H9 (cell line): ENCODE data around the gene NUP43. TPM values are rescaled to one million over a fixed set of nuclear protein-coding genes. Genes with fewer than 3 reads are reported as not detected.

ENCODE experiments used
- DNase-seq: peaks from one replicate; pipeline ENCODE4 v3.0.0-alpha.2; 2017
- H2AFZ ChIP-seq: one replicate; pipeline ENCODE4 v1.6.1; 2013; ENCODE audit warnings: mild to moderate bottlenecking, low read length, control low read depth, moderate library complexity
- H2AK5ac ChIP-seq: 2 replicates; pipeline ENCODE4 v1.6.1; 2013; ENCODE audit warnings: low read length, control low read depth, mixed read lengths; ENCODE audit not compliant: insufficient read length
- H2BK120ac ChIP-seq: one replicate; pipeline ENCODE4 v1.6.1; 2013; ENCODE audit warnings: low read depth, mild to moderate bottlenecking, low read length, control low read depth, inconsistent platforms; ENCODE audit not compliant: poor library complexity, severe bottlenecking
- H2BK12ac ChIP-seq: 2 replicates; pipeline ENCODE4 v1.6.1; 2013; ENCODE audit warnings: low read length, control low read depth, mixed read lengths, low read depth; ENCODE audit not compliant: insufficient read length
- H2BK15ac ChIP-seq: 2 replicates; pipeline ENCODE4 v1.6.1; 2013; ENCODE audit warnings: low read depth, low read length, control low read depth
- H2BK20ac ChIP-seq: one replicate; pipeline ENCODE4 v1.6.1; 2013; ENCODE audit warnings: low read depth, mild to moderate bottlenecking, low read length, control low read depth, inconsistent platforms; ENCODE audit not compliant: poor library complexity, severe bottlenecking
- H2BK5ac ChIP-seq: 2 replicates; pipeline ENCODE4 v1.6.1; 2013; ENCODE audit warnings: low read length, control low read depth, mixed read lengths; ENCODE audit not compliant: insufficient read length
- H3K14ac ChIP-seq: 2 replicates; pipeline ENCODE4 v1.6.1; 2013; ENCODE audit warnings: low read length, control low read depth; ENCODE audit not compliant: insufficient read depth
- H3K18ac ChIP-seq: 2 replicates; pipeline ENCODE4 v1.6.1; 2013; ENCODE audit warnings: low read depth, mild to moderate bottlenecking, mixed read lengths, low read length, control low read depth; ENCODE audit not compliant: insufficient read length
- H3K23ac ChIP-seq: 2 replicates; pipeline ENCODE4 v1.6.1; 2013; ENCODE audit warnings: low read length, control low read depth, mixed read lengths, low read depth; ENCODE audit not compliant: insufficient read length
- H3K23me2 ChIP-seq: 2 replicates; pipeline ENCODE4 v1.6.1; 2013; ENCODE audit warnings: low read depth, mild to moderate bottlenecking, mixed read lengths, low read length, control low read depth; ENCODE audit not compliant: insufficient read length, poor library complexity, severe bottlenecking
- H3K27ac ChIP-seq: 2 replicates; pipeline ENCODE4 v1.5.1; 2013; ENCODE audit warnings: low read length, control low read depth, mixed read lengths, low read depth; ENCODE audit not compliant: insufficient read length
- H3K27me3 ChIP-seq: 2 replicates; pipeline ENCODE4 v1.6.1; 2013; ENCODE audit warnings: low read length, control low read depth, inconsistent platforms; ENCODE audit not compliant: insufficient read depth
- H3K4ac ChIP-seq: 2 replicates; pipeline ENCODE4 v1.6.1; 2013; ENCODE audit warnings: low read depth, mild to moderate bottlenecking, control low read depth, inconsistent platforms, low read length, moderate library complexity
- H3K4me1 ChIP-seq: 2 replicates; pipeline ENCODE4 v1.6.1; 2013; ENCODE audit warnings: low read length, control low read depth, inconsistent platforms; ENCODE audit not compliant: insufficient read depth
- H3K4me2 ChIP-seq: 2 replicates; pipeline ENCODE4 v1.6.1; 2013; ENCODE audit warnings: low read length, control low read depth, mixed read lengths; ENCODE audit not compliant: insufficient read length, insufficient read depth
- H3K56ac ChIP-seq: 2 replicates; pipeline ENCODE4 v1.6.1; 2013; ENCODE audit warnings: low read depth, mild to moderate bottlenecking, mixed read lengths, low read length, control low read depth; ENCODE audit not compliant: insufficient read length
- H3K79me1 ChIP-seq: 2 replicates; pipeline ENCODE4 v1.6.1; 2013; ENCODE audit warnings: low read depth, mild to moderate bottlenecking, moderate library complexity, low read length, control low read depth, inconsistent platforms; ENCODE audit not compliant: insufficient read depth, poor library complexity, severe bottlenecking
- H3K79me2 ChIP-seq: 2 replicates; pipeline ENCODE4 v1.6.1; 2013; ENCODE audit warnings: low read length, control low read depth, inconsistent platforms; ENCODE audit not compliant: insufficient read depth
- H3K9ac ChIP-seq: 2 replicates; pipeline ENCODE4 v1.6.1; 2013; ENCODE audit warnings: low read length, control low read depth, mixed read lengths; ENCODE audit not compliant: insufficient read length; ENCODE audit errors: extremely low read depth
- H3K9me3 ChIP-seq: one replicate; pipeline ENCODE4 v1.6.1; 2013; ENCODE audit warnings: low read depth, low read length, inconsistent platforms; ENCODE audit not compliant: control insufficient read depth
- H3T11ph ChIP-seq: one replicate; pipeline ENCODE4 v1.6.1; 2013; ENCODE audit warnings: mild to moderate bottlenecking, low read length, control low read depth, inconsistent platforms
- H4K20me1 ChIP-seq: one replicate; pipeline ENCODE4 v1.6.1; 2013; ENCODE audit not compliant: control insufficient read depth, insufficient read length, insufficient read depth
- H4K5ac ChIP-seq: 2 replicates; pipeline ENCODE4 v1.6.1; 2013; ENCODE audit warnings: low read depth, mild to moderate bottlenecking, mixed read lengths, low read length, control low read depth; ENCODE audit not compliant: insufficient read length
- H4K8ac ChIP-seq: replicated peaks from 2 replicates; pipeline ENCODE4 v1.6.1; 2013; ENCODE audit warnings: low read length, control low read depth, mixed read lengths, low read depth; ENCODE audit not compliant: insufficient read length
- H4K91ac ChIP-seq: 2 replicates; pipeline ENCODE4 v1.6.1; 2013; ENCODE audit warnings: low read depth, mild to moderate bottlenecking, moderate library complexity, mixed read lengths, low read length, control low read depth; ENCODE audit not compliant: insufficient read length
- H3K27ac Mint-ChIP-seq, 3 experiments: 2 replicates in 2 of 3; 3 replicates in 1 of 3; pipeline ENCODE4 v1.8.0; 2020 to 2021; ENCODE audit warnings: mixed read lengths in 3 of 3, mild to moderate bottlenecking in 1 of 3, moderate library complexity in 1 of 3
- H3K27me3 Mint-ChIP-seq: 2 replicates; pipeline ENCODE4 v1.8.0; 2021; ENCODE audit warnings: low read depth, mild to moderate bottlenecking, moderate library complexity, mixed read lengths
- H3K36me3 Mint-ChIP-seq, 3 experiments: 2 replicates in 2 of 3; 3 replicates in 1 of 3; pipeline ENCODE4 v1.8.0; 2020 to 2021; ENCODE audit warnings: low read depth in 3 of 3, mixed read lengths in 3 of 3; ENCODE audit not compliant: insufficient read depth in 1 of 3
- H3K4me1 Mint-ChIP-seq, 2 experiments: 2 replicates each; pipeline ENCODE4 v1.8.0; 2020; ENCODE audit warnings: mixed read lengths in 2 of 2
- H3K4me3 Mint-ChIP-seq, 2 experiments: 2 replicates in 1 of 2; 3 replicates in 1 of 2; pipeline ENCODE4 v1.8.0; 2020 to 2021; ENCODE audit warnings: mild to moderate bottlenecking in 2 of 2, mixed read lengths in 2 of 2, moderate library complexity in 1 of 2
- H3K9me3 Mint-ChIP-seq, 2 experiments: 2 replicates in 1 of 2; 3 replicates in 1 of 2; pipeline ENCODE4 v1.8.0; 2020; ENCODE audit warnings: mild to moderate bottlenecking in 2 of 2, mixed read lengths in 2 of 2, moderate library complexity in 1 of 2
- WGBS: extraction: QIAGEN DNeasy Blood & Tissue Kit; methylation state at CpG from one replicate; pipeline ENCODE4 v1.1.7; 2013; ENCODE audit warnings: missing lambda C conversion rate, low lambda C conversion rate, mixed read lengths; ENCODE audit not compliant: insufficient read length; ENCODE audit errors: extremely low coverage; 5-methylcytosine and 5-hydroxymethylcytosine counted together
- total RNA-seq: library from RNA; stranded (reverse); gene quantifications from 2 replicates; pipeline ENCODE4 v1.2.1, GENCODE V29; 2021
- TF ChIP-seq, protein P1 (sequence below): fragments of 200-600 bp; sonication (generic); conservative IDR thresholded peaks from 3 replicates; pipeline ENCODE4 v1.8.0; 2021; ENCODE audit warnings: antibody characterized with exemption, mild to moderate bottlenecking

NUP43 gene
- total RNA-seq, 1 experiment from 2014 or later: 92.1 TPM

GRCh38 chr6:149691201-149691600 is 55.1 kb downstream of the NUP43 start:
- H4K20me1 ChIP-seq: no peaks in the 10 kb centered on the region
- H2BK5ac ChIP-seq: no peak overlapping the region
- TF ChIP-seq, protein P1, sequence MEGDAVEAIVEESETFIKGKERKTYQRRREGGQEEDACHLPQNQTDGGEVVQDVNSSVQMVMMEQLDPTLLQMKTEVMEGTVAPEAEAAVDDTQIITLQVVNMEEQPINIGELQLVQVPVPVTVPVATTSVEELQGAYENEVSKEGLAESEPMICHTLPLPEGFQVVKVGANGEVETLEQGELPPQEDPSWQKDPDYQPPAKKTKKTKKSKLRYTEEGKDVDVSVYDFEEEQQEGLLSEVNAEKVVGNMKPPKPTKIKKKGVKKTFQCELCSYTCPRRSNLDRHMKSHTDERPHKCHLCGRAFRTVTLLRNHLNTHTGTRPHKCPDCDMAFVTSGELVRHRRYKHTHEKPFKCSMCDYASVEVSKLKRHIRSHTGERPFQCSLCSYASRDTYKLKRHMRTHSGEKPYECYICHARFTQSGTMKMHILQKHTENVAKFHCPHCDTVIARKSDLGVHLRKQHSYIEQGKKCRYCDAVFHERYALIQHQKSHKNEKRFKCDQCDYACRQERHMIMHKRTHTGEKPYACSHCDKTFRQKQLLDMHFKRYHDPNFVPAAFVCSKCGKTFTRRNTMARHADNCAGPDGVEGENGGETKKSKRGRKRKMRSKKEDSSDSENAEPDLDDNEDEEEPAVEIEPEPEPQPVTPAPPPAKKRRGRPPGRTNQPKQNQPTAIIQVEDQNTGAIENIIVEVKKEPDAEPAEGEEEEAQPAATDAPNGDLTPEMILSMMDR: no peak
- no peaks in the 10 kb centered on the region for H3K27me3 ChIP-seq
- H3K9me3 ChIP-seq: no peaks in the 10 kb centered on the region
- no peak overlapping the region for H3K23ac ChIP-seq
- H4K5ac ChIP-seq: no peak overlapping the region
- H2BK15ac ChIP-seq: no peak overlapping the region
- H2BK12ac ChIP-seq: no peak overlapping the region
- Mint-ChIP-seq H3K36me3 (peaks cover 21 to 56% (median 44%) of the 10 kb centered on the region in 3 experiments), H3K4me3 (no peak overlapping the region), H3K4me1 (no peaks in the 10 kb centered on the region), H3K9me3 (no peaks in the 10 kb centered on the region), H3K27me3 (no peaks in the 10 kb centered on the region), H3K27ac (no peak overlapping the region)
- H4K91ac ChIP-seq: no peak overlapping the region
- H3K4me1 ChIP-seq: no peaks in the 10 kb centered on the region
- H3K79me1 ChIP-seq: no peaks in the 10 kb centered on the region
- H3K9ac ChIP-seq: no peak overlapping the region
- H3K18ac ChIP-seq: no peak overlapping the region
- no peak overlapping the region for H3T11ph ChIP-seq
- no peak overlapping the region for H2BK20ac ChIP-seq
- H3K23me2 ChIP-seq: no peaks in the 10 kb centered on the region
- no peak overlapping the region for H2AK5ac ChIP-seq
- no peak overlapping the region for H2BK120ac ChIP-seq
- H3K79me2 ChIP-seq: no peaks in the 10 kb centered on the region; the same call in 1 of the 2 replicates
- no peak overlapping the region for H3K14ac ChIP-seq
- H3K4me2 ChIP-seq: no peak overlapping the region
- no CpG with 5 or more reads among the region's 2 CpGs for WGBS
- H3K4ac ChIP-seq: no peak overlapping the region
- H3K27ac ChIP-seq: no peak overlapping the region
- no peak overlapping the region for H4K8ac ChIP-seq
- no peak overlapping the region for H2AFZ ChIP-seq
- DNase-seq: no peak
- no peak overlapping the region for H3K56ac ChIP-seq
